ENCODE data around the gene UNC45A.

DNA sequence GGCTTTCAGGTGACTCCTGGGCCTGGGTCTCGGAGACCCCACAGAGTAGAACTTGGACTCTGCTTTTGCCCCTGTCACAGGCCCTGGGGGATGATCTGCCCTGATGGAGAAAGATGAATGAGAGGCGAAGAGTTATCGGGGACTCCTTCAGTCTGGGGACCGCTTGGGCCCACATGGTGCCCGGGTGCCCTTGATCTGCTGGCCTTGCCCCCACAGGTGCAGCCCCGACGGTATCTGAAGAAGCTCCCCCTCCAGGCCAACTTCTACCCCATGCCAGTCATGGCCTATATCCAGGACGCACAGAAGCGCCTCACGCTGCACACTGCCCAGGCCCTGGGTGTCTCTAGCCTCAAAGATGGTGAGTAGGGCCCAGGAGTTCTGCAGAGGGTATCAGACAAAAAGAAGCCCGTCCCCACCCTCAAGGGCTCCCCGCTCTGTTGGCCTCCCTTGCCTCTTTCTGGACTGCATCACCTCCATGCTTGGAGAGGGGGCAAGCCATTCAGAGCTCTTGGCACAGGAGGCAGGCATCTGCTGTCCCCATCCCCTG, 21.6 kb upstream of the UNC45A start:
- TF ChIP-seq, protein P1, sequence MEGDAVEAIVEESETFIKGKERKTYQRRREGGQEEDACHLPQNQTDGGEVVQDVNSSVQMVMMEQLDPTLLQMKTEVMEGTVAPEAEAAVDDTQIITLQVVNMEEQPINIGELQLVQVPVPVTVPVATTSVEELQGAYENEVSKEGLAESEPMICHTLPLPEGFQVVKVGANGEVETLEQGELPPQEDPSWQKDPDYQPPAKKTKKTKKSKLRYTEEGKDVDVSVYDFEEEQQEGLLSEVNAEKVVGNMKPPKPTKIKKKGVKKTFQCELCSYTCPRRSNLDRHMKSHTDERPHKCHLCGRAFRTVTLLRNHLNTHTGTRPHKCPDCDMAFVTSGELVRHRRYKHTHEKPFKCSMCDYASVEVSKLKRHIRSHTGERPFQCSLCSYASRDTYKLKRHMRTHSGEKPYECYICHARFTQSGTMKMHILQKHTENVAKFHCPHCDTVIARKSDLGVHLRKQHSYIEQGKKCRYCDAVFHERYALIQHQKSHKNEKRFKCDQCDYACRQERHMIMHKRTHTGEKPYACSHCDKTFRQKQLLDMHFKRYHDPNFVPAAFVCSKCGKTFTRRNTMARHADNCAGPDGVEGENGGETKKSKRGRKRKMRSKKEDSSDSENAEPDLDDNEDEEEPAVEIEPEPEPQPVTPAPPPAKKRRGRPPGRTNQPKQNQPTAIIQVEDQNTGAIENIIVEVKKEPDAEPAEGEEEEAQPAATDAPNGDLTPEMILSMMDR (optimal IDR thresholded peaks at IDR 0.05 in 1 of 3, IDR thresholded peaks at IDR 0.05 in 1 of 3, conservative IDR thresholded peaks at IDR 0.05 in 1 of 3; ENCODE audit: extremely low read depth in 1 of 3, insufficient read depth in 2 of 3, low read length in 3 of 3): no peak
- no peak for TF ChIP-seq EZH2 (IDR thresholded peaks at IDR 0.05; ENCODE audit: low read length)

Measured in keratinocyte (primary cell).